IMR-90 (cell line): ENCODE results near the gene ZNF554. TPM values are rescaled to one million over a fixed set of nuclear protein-coding genes. Genes with fewer than 3 reads are reported as not detected.

Experiments
- ATAC-seq: fragments of 200-7000 bp; cut with Tn5 transposase; 2 replicates; pipeline ENCODE4 v1.9.1; 2020; ENCODE audit warnings: low read depth, mild to moderate bottlenecking, moderate library complexity
- BruUV-seq: library from RNA; stranded (reverse); fragments of 400-500 nt; replicated peaks from 2 replicates; lab custom pipeline; 2021; lab: Mats Ljungman, UMichigan
- CTCF ChIA-PET: fragments of 300-600 bp; formaldehyde crosslinking; extraction: SDS; loops from one replicate; lab custom pipeline; 2021; ENCODE audit warnings: antibody characterized with exemption; lab: Yijun Ruan, JAX
- POLR2A ChIA-PET: fragments of 300-600 bp; sonication (Branson Sonifier 250); formaldehyde crosslinking; loops from one replicate; lab custom pipeline; 2022; ENCODE audit warnings: antibody characterized with exemption; ENCODE audit not compliant: unreplicated experiment; lab: Charles Lee
- DNase-seq: peaks from one replicate; pipeline ENCODE4 v3.0.0; 2013
- H2AFZ ChIP-seq: replicated peaks from 2 replicates; pipeline ENCODE3; 2013; ENCODE audit warnings: low read length, mild to moderate bottlenecking; ENCODE audit not compliant: poor library complexity
- H2AK5ac ChIP-seq: 2 replicates; pipeline ENCODE4 v1.6.1; 2013; ENCODE audit warnings: low read depth, low read length, inconsistent platforms
- H2AK9ac ChIP-seq: replicated peaks from 2 replicates; pipeline ENCODE3; 2013; ENCODE audit warnings: mild to moderate bottlenecking, low read depth, low read length, moderate library complexity; ENCODE audit not compliant: poor library complexity
- H2BK120ac ChIP-seq: 2 replicates; pipeline ENCODE4 v1.6.1; 2013; ENCODE audit warnings: low read depth, low read length, inconsistent platforms
- H2BK15ac ChIP-seq: 3 replicates; pipeline ENCODE4 v1.6.1; 2013; ENCODE audit warnings: low read depth, low read length, inconsistent platforms
- H2BK20ac ChIP-seq: 2 replicates; pipeline ENCODE4 v1.6.1; 2013; ENCODE audit warnings: low read depth, mild to moderate bottlenecking, inconsistent platforms, low read length, moderate library complexity
- H2BK5ac ChIP-seq: 2 replicates; pipeline ENCODE4 v1.6.1; 2013; ENCODE audit warnings: mild to moderate bottlenecking, low read depth, low read length, inconsistent platforms; ENCODE audit not compliant: poor library complexity, severe bottlenecking
- H3K14ac ChIP-seq: replicated peaks from 2 replicates; pipeline ENCODE4 v1.6.1; 2013; ENCODE audit warnings: low read depth, low read length, inconsistent platforms
- H3K18ac ChIP-seq: 2 replicates; pipeline ENCODE4 v1.6.1; 2013; ENCODE audit warnings: low read depth, low read length, control low read depth
- H3K23ac ChIP-seq: 2 replicates; pipeline ENCODE4 v1.6.1; 2013; ENCODE audit warnings: low read depth, low read length, inconsistent platforms
- H3K27ac ChIP-seq: 2 replicates; pipeline ENCODE4 v1.5.1; 2013; ENCODE audit warnings: mild to moderate bottlenecking, control low read depth, low read length; ENCODE audit not compliant: insufficient read depth
- H3K27me3 ChIP-seq: 2 replicates; pipeline ENCODE4 v1.6.1; 2013; ENCODE audit warnings: low read length; ENCODE audit not compliant: control insufficient read depth, insufficient read depth
- H3K36me3 ChIP-seq: 2 replicates; pipeline ENCODE4 v1.6.1; 2013; ENCODE audit warnings: low read length, mixed read lengths; ENCODE audit not compliant: control insufficient read depth, insufficient read depth
- H3K4ac ChIP-seq: 2 replicates; pipeline ENCODE4 v1.6.1; 2013; ENCODE audit warnings: low read depth, low read length, inconsistent platforms
- H3K4me1 ChIP-seq: 2 replicates; pipeline ENCODE4 v1.6.1; 2013; ENCODE audit warnings: low read length, mixed read lengths; ENCODE audit not compliant: control insufficient read depth, insufficient read depth
- H3K4me2 ChIP-seq: 2 replicates; pipeline ENCODE4 v1.6.1; 2013; ENCODE audit warnings: low read depth, mild to moderate bottlenecking, control low read depth, low read length, moderate library complexity
- H3K4me3 ChIP-seq: 2 replicates; pipeline ENCODE4 v1.5.1; 2013; ENCODE audit warnings: low read depth, mild to moderate bottlenecking, control low read depth, low read length, moderate library complexity; ENCODE audit not compliant: insufficient read depth
- H3K56ac ChIP-seq: 2 replicates; pipeline ENCODE4 v1.6.1; 2013; ENCODE audit warnings: low read length, inconsistent platforms; ENCODE audit not compliant: insufficient read depth; ENCODE audit errors: extremely low read depth
- H3K79me1 ChIP-seq, 2 experiments: 2 replicates each; pipeline ENCODE4 v1.6.1; 2013; ENCODE audit warnings: low read length in 2 of 2, inconsistent platforms in 1 of 2, low read depth in 1 of 2
- H3K9ac ChIP-seq: 2 replicates; pipeline ENCODE4 v1.6.1; 2013; ENCODE audit warnings: low read depth, low read length, control low read depth
- H3K9me1 ChIP-seq: 2 replicates; pipeline ENCODE4 v1.6.1; 2013; ENCODE audit warnings: low read length, inconsistent platforms; ENCODE audit not compliant: insufficient read depth
- H3K9me3 ChIP-seq: 2 replicates; pipeline ENCODE4 v1.6.1; 2013; ENCODE audit warnings: low read length; ENCODE audit not compliant: control insufficient read depth, insufficient read depth
- H4K20me1 ChIP-seq: 2 replicates; pipeline ENCODE4 v1.6.1; 2013; ENCODE audit warnings: low read length, inconsistent platforms; ENCODE audit not compliant: insufficient read depth
- H4K5ac ChIP-seq: 2 replicates; pipeline ENCODE4 v1.6.1; 2013; ENCODE audit warnings: mild to moderate bottlenecking, low read depth, low read length, control low read depth
- H4K8ac ChIP-seq, 2 experiments: 2 replicates each; pipeline ENCODE4 v1.6.1; 2013; ENCODE audit warnings: low read depth in 2 of 2, low read length in 2 of 2, control low read depth in 1 of 2, inconsistent platforms in 1 of 2
- H4K91ac ChIP-seq: 2 replicates; pipeline ENCODE4 v1.6.1; 2013; ENCODE audit warnings: low read depth, low read length, inconsistent platforms; ENCODE audit not compliant: insufficient read depth
- BHLHE40 ChIP-seq: fragments of 150-350 bp; IDR thresholded peaks from 2 replicates; pipeline ENCODE4 v1.6.1; 2016; ENCODE audit warnings: mild to moderate bottlenecking, low read depth, low read length
- CHD1 ChIP-seq: IDR thresholded peaks from 2 replicates; pipeline ENCODE4 v1.6.1; 2012; ENCODE audit warnings: low read depth, low read length, improper control_type of control experiment
- FOS ChIP-seq: fragments of 150-350 bp; IDR thresholded peaks from 2 replicates; pipeline ENCODE4 v1.6.1; 2016; ENCODE audit warnings: low read depth, low read length
- MAFK ChIP-seq: IDR thresholded peaks from 2 replicates; pipeline ENCODE4 v1.6.1; 2012; ENCODE audit warnings: low read depth, low read length, improper control_type of control experiment
- MXI1 ChIP-seq: IDR thresholded peaks from 2 replicates; pipeline ENCODE4 v1.6.1; 2012; ENCODE audit warnings: low read depth, mild to moderate bottlenecking, low read length, moderate library complexity, borderline replicate concordance
- RAD21 ChIP-seq: IDR thresholded peaks from 2 replicates; pipeline ENCODE4 v1.6.1; 2012; ENCODE audit warnings: low read length, improper control_type of control experiment
- RFX5 ChIP-seq: IDR thresholded peaks from 2 replicates; pipeline ENCODE4 v1.8.0; 2012; ENCODE audit warnings: low read depth, mild to moderate bottlenecking, low read length, moderate library complexity
- USF2 ChIP-seq: fragments of 150-350 bp; IDR thresholded peaks from 2 replicates; pipeline ENCODE4 v1.6.1; 2017; ENCODE audit warnings: mild to moderate bottlenecking, antibody characterized with exemption, low read length, low read depth
- WGBS, 2 experiments: methylation state at CpG; one replicate each; pipeline versions ENCODE4 v1.1.5 to v1.1.7; 2013; ENCODE audit warnings: missing lambda C conversion rate in 2 of 2; ENCODE audit not compliant: insufficient read length in 1 of 2; ENCODE audit errors: extremely low coverage in 2 of 2; 5-methylcytosine and 5-hydroxymethylcytosine counted together
- dilution Hi-C: fragments of 300-500 bp; cut with HindIII; formaldehyde crosslinking; loops from one replicate; pipeline ENCODE4 v1.14.3; 2018; ENCODE audit warnings: low sequenced_read_pairs; ENCODE audit not compliant: unreplicated experiment
- in situ Hi-C: fragments of 300-500 bp; cut with MboI; formaldehyde crosslinking; loops from 3 replicates; pipeline ENCODE4 v1.14.3; 2019; ENCODE audit warnings: low sequenced_read_pairs, inconsistent platforms, mixed read lengths
- intact Hi-C: fragments of 100-400 bp; cut with micrococcal nuclease; formaldehyde crosslinking; loops from 2 replicates; pipeline ENCODE4 v1.10.0; 2022
- polyA plus RNA-seq, 3 experiments: library from polyadenylated mRNA; depleted of rRNA; stranded (reverse); fragments of >200 nt; gene quantifications; 2 replicates each; pipeline ENCODE4 v1.2.3, GENCODE V29; 2012; ENCODE audit warnings: low replicate concordance in 1 of 3
- total RNA-seq: library from RNA; depleted of rRNA; stranded (reverse); fragments of >200 nt; gene quantifications from 2 replicates; pipeline ENCODE4 v1.2.3, GENCODE V29; 2012
- TF ChIP-seq, protein P1 (sequence below): fragments of 150-350 bp; IDR thresholded peaks from 2 replicates; pipeline ENCODE4 v1.6.1; 2016; ENCODE audit warnings: low read depth, mild to moderate bottlenecking, low read length, moderate library complexity, borderline replicate concordance

Gene ZNF554
- total and polyA plus RNA-seq, 2 of the 4 experiments (the other 2 are of a cell fraction): 1.5 to 3.0 TPM

- Histone ChIP-seq H3K79me1 (peaks cover 3 to 47% of the 10 kb centered on the region in 2 experiments; a peak in 3 of 4 replicates), H4K5ac (no peak overlapping the region), H3K9me3 (no peaks in the 10 kb centered on the region), H3K18ac (no peak overlapping the region), H2BK20ac (no peak overlapping the region), H3K4me1 (no peaks in the 10 kb centered on the region), H3K27me3 (no peaks in the 10 kb centered on the region), H2BK120ac (no peak overlapping the region), H2AK5ac (no peak overlapping the region), H4K20me1 (no peaks in the 10 kb centered on the region; the same call in none of the 2 replicates), H3K14ac (no peak overlapping the region), H3K4ac (no peak overlapping the region), H2AFZ (no peak overlapping the region), H2BK15ac (no peak overlapping the region), H3K4me3 (no peak overlapping the region), H4K91ac (no peak overlapping the region), H3K27ac (no peak overlapping the region), H3K36me3 (peaks cover 40% of the 10 kb centered on the region), H4K8ac (no peak overlapping the region), H3K56ac (no peak overlapping the region), H3K9ac (no peak overlapping the region), H3K23ac (no peak overlapping the region), H2AK9ac (no peak overlapping the region), H2BK5ac (no peak overlapping the region), H3K4me2 (no peak overlapping the region), H3K9me1 (no peaks in the 10 kb centered on the region; the same call in 1 of the 2 replicates)
- ATAC-seq (no peak), DNase-seq (no peak)
- 100% methylated on average over 4 of the region's 7 CpGs; no CpG with 5 or more reads in 1 of the 2 experiments for WGBS, 2 experiments
- BruUV-seq: no TSS peak
- intact Hi-C loops: no loop called here
- in situ Hi-C loops: no loop called here
- CTCF ChIA-PET: no interaction called here
- TF ChIP-seq USF2 (no peak), CHD1 (no peak), RAD21 (no peak), BHLHE40 (no peak), MXI1 (no peak), MAFK (no peak), RFX5 (no peak), FOS (no peak)
- TF ChIP-seq, protein P1, sequence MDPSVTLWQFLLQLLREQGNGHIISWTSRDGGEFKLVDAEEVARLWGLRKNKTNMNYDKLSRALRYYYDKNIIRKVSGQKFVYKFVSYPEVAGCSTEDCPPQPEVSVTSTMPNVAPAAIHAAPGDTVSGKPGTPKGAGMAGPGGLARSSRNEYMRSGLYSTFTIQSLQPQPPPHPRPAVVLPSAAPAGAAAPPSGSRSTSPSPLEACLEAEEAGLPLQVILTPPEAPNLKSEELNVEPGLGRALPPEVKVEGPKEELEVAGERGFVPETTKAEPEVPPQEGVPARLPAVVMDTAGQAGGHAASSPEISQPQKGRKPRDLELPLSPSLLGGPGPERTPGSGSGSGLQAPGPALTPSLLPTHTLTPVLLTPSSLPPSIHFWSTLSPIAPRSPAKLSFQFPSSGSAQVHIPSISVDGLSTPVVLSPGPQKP: no peak
- dilution Hi-C loops: no loop called here
- POLR2A ChIA-PET: no interaction called here
Observed at GRCh38 chr19:2793126-2793525, 26.5 kb upstream of the ZNF554 start.
